Fibroblast of the aortic adventitia (primary cell): ENCODE data around the gene ST6GALNAC3. TPM values are rescaled to one million over a fixed set of nuclear protein-coding genes. Genes with fewer than 3 reads are reported as not detected.

Source experiments
- DNase-seq: peaks from one replicate; pipeline ENCODE4 v3.0.0-alpha.2; 2010; ENCODE audit warnings: low read depth
- H3K4me3 ChIP-seq: 2 replicates; pipeline ENCODE4 v1.5.1; 2011; ENCODE audit warnings: low read depth, mild to moderate bottlenecking, control low read depth, low read length, moderate library complexity
- CTCF ChIP-seq: IDR thresholded peaks from 2 replicates; pipeline ENCODE4 v1.5.1; 2011; ENCODE audit warnings: mild to moderate bottlenecking, low read length, control low read depth, inconsistent platforms; ENCODE audit not compliant: insufficient read depth
- total RNA-seq: library from RNA; depleted of rRNA; stranded (reverse); fragments of >200 nt; gene quantifications from 2 replicates; pipeline ENCODE4 v1.2.3, GENCODE V29; 2012; ENCODE audit warnings: low replicate concordance

The ST6GALNAC3 gene
- total RNA-seq, 1 donor = 3.1 TPM

- TF ChIP-seq CTCF = no peak
- DNase-seq = no peak
These were observed 503.1 kb downstream of the ST6GALNAC3 start for GRCh38 chr1:76577525-76578185.

GRCh38 chr1:76580206-76580605, 505.7 kb downstream of the ST6GALNAC3 start:
- no peak overlapping the region for H3K4me3 ChIP-seq
- TF ChIP-seq CTCF = no peak
- DNase-seq = no peak

More at GRCh38 chr1:76577525-76578185, 503.1 kb downstream of the ST6GALNAC3 start:
- H3K4me3 ChIP-seq = no peak overlapping the region

GRCh38 chr1:76581712-76582111, 507.2 kb downstream of the ST6GALNAC3 start:
- no peak for TF ChIP-seq CTCF
- no peak for DNase-seq
- H3K4me3 ChIP-seq = no peak overlapping the region

GRCh38 chr1:76583235-76583868, 508.8 kb downstream of the ST6GALNAC3 start:
- DNase-seq = no peak
- no peak for TF ChIP-seq CTCF
- H3K4me3 ChIP-seq = no peak overlapping the region

GRCh38 chr1:76583875-76584477, 509.4 kb downstream of the ST6GALNAC3 start:
- H3K4me3 ChIP-seq = no peak overlapping the region
- TF ChIP-seq CTCF = no peak
- DNase-seq = no peak

GRCh38 chr1:76585980-76586674, 511.6 kb downstream of the ST6GALNAC3 start:
- no peak for TF ChIP-seq CTCF
- DNase-seq = no peak
- no peak overlapping the region for H3K4me3 ChIP-seq
